Lung (tissue), 12 donors: ENCODE measurements around the gene EYA3. TPM values are rescaled to one million over a fixed set of nuclear protein-coding genes. Genes with fewer than 3 reads are reported as not detected.
A peak's percentile ranks its signal among the peaks of the same experiment; 100 is the strongest.

Experiments used
- ATAC-seq: fragments of 200-7000 bp; cut with Tn5 transposase; one replicate; pipeline ENCODE4 v1.9.1; 2020; ENCODE audit warnings: moderate number of reproducible peaks; ENCODE audit not compliant: insufficient read depth, low FRiP score
- DNase-seq, 3 donors: peaks; one replicate each; pipeline ENCODE4 v3.0.0-alpha.2; 2013 to 2017
- H3K27ac ChIP-seq, 2 donors: one replicate each; pipeline ENCODE4 v1.5.1; 2013; ENCODE audit warnings: mild to moderate bottlenecking in 2 of 2, moderate library complexity in 2 of 2, control low read depth in 1 of 2, inconsistent platforms in 1 of 2, low read depth in 1 of 2, low read length in 1 of 2
- H3K27me3 ChIP-seq, 3 donors: one replicate each; pipeline ENCODE4 v1.5.1; 2013; ENCODE audit warnings: low read length in 2 of 3; ENCODE audit not compliant: control insufficient read depth in 3 of 3, insufficient read depth in 3 of 3
- H3K36me3 ChIP-seq, 4 donors: one replicate each; pipeline ENCODE4 v1.5.1; 2013; ENCODE audit warnings: low read length in 4 of 4, mild to moderate bottlenecking in 1 of 4, moderate library complexity in 1 of 4; ENCODE audit not compliant: control insufficient read depth in 4 of 4, insufficient read depth in 4 of 4
- H3K4me1 ChIP-seq, 5 donors: one replicate each; pipeline ENCODE4 v1.5.1; 2013; ENCODE audit warnings: low read length in 5 of 5, mild to moderate bottlenecking in 2 of 5, moderate library complexity in 1 of 5; ENCODE audit not compliant: control insufficient read depth in 5 of 5, insufficient read depth in 5 of 5
- H3K4me3 ChIP-seq: one replicate; pipeline ENCODE4 v1.5.1; 2013; ENCODE audit warnings: mild to moderate bottlenecking, control low read depth, moderate library complexity
- H3K9ac ChIP-seq, 2 donors: one replicate each; pipeline ENCODE4 v1.5.1; 2013; ENCODE audit warnings: low read length in 2 of 2, control low read depth in 1 of 2; ENCODE audit not compliant: insufficient read depth in 1 of 2
- H3K9me3 ChIP-seq, 4 donors: one replicate each; pipeline ENCODE4 v1.5.1; 2013; ENCODE audit warnings: low read length in 3 of 4, mild to moderate bottlenecking in 1 of 4, moderate library complexity in 1 of 4; ENCODE audit not compliant: control insufficient read depth in 4 of 4, insufficient read depth in 3 of 4
- CTCF ChIP-seq: IDR thresholded peaks from 2 replicates; pipeline ENCODE4 v1.5.1; 2012; ENCODE audit warnings: mild to moderate bottlenecking; ENCODE audit errors: control extremely low read depth, extremely low read depth
- WGBS, 2 donors: extraction: QIAGEN DNeasy Blood & Tissue Kit; methylation state at CpG; one replicate each; pipeline ENCODE4 v1.1.7; 2013; 5-methylcytosine and 5-hydroxymethylcytosine counted together
- polyA plus RNA-seq, 2 donors: library from polyadenylated mRNA; stranded (reverse); fragments of 200-250 nt; gene quantifications; one replicate each; pipeline ENCODE4 v1.2.1, GENCODE V29; 2013
- total RNA-seq, 2 donors: library from RNA; depleted of rRNA in 1 of 2; stranded (reverse); fragments of >200 nt in 1 of 2; gene quantifications; one replicate each; pipeline ENCODE4 v1.2.1, GENCODE V29; 2014 to 2021
- donor health status: control.
- donor health status: control.
- donor health status: Bipolar disorder and iron deficiency.
- donor health status: healthy.
- donor health status: DM: yes; HTN: yes; CAD: no.

Gene EYA3
- total and polyA plus RNA-seq, 4 donors, result 6.3 to 21.8 (median 13.4) TPM

DNA sequence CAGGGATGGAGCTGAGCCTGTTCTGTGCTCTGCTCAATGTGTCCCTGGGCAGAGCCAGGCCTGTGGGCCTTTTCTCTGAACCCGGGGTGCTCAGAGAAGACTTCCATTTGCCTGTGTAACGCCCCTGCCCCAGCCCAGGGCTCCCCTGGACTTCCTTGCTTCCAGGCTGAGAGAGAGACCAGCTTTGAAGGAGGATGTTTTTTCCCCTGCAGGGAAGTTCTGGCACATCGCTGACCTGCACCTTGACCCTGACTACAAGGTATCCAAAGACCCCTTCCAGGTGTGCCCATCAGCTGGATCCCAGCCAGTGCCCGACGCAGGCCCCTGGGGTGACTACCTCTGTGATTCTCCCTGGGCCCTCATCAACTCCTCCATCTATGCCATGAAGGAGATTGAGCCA, 143.4 kb downstream of the EYA3 start:
- H3K27me3 ChIP-seq, result no peaks in the 10 kb centered on the region
- ATAC-seq (no peak), DNase-seq (no peak)
- no peak for TF ChIP-seq CTCF
- H3K27ac ChIP-seq, result no peak overlapping the region
- H3K4me3 ChIP-seq, result no peak overlapping the region
- WGBS, 2 donors, result 92 to 96% methylated on average over 5 of the region's 5 CpGs
- no peaks in the 10 kb centered on the region for H3K9me3 ChIP-seq
- no peaks in the 10 kb centered on the region for H3K36me3 ChIP-seq
- no peak overlapping the region for H3K9ac ChIP-seq
- no peaks in the 10 kb centered on the region for H3K4me1 ChIP-seq

DNA sequence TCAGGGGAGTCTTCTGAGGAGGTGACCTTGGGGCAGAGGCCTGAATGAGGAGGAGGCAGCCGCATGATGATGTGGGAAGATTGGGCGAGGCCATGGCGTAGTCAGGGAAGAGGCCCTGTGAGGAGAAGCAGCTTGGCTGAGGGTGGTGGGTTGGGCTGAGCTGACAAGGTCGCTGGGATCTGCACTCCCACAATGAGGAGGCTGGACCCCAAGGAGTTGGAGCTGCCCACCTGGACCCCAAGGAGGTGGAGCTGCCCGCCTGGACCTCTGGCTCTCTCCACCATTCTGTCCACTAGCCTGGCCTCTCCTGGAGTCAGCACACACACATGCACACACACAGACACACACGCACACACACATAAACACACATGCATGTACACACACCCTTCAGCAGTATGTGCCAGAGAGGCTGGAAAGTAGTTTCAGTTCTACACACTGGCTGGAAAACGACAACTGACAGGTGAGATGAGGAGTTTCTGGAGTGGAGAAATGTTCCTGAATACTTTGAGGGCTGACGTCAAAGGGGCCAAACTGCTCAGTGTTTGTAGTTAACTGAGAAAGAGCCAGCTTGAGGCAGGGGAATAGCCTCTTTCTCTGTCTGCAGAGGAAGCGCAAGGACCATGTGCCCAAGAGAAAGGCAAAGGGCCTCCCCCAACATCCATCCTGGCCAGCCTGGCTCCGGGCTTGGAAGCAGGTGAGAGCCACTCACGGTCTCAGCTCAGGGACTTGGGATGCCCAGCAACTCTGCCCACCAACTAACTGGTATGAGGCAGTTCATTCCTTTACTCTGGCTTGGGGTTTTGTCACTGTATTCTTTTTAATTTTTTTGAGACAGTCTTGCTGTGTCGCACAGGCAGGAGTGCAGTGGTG, 146.5 kb downstream of the EYA3 start:
- H3K4me3 ChIP-seq, result no peak overlapping the region
- H3K4me1 ChIP-seq, result no peaks in the 10 kb centered on the region
- no peak for ATAC-seq
- H3K27me3 ChIP-seq, result no peaks in the 10 kb centered on the region
- WGBS, 2 donors, result 81% methylated on average over 12 of the region's 12 CpGs
- TF ChIP-seq CTCF, result no peak
- DNase-seq, result peak in 1 of 3 donors; percentile 20
- H3K9me3 ChIP-seq, result no peaks in the 10 kb centered on the region
- H3K9ac ChIP-seq, result peak overlapping the region in 1 of 2 donors; percentile 11
- no peaks in the 10 kb centered on the region for H3K36me3 ChIP-seq
- H3K27ac ChIP-seq, result no peak overlapping the region

- no peak for DNase-seq
These were observed 147.4 kb downstream of the EYA3 start for GRCh38 chr1:27940870-27941560.

More at GRCh38 chr1:27940870-27941560, 147.4 kb downstream of the EYA3 start:
- ATAC-seq, result no peak
- Histone ChIP-seq H3K27me3 (no peaks in the 10 kb centered on the region), H3K9me3 (no peaks in the 10 kb centered on the region), H3K9ac (no peak overlapping the region), H3K27ac (no peak overlapping the region), H3K4me3 (no peak overlapping the region), H3K36me3 (no peaks in the 10 kb centered on the region), H3K4me1 (no peaks in the 10 kb centered on the region)
- no peak for TF ChIP-seq CTCF
- 91 to 96% methylated on average over 9 of the region's 9 CpGs for WGBS, 2 donors
